ENCODE results near the gene FRRS1L.

FRRS1L gene

DNA sequence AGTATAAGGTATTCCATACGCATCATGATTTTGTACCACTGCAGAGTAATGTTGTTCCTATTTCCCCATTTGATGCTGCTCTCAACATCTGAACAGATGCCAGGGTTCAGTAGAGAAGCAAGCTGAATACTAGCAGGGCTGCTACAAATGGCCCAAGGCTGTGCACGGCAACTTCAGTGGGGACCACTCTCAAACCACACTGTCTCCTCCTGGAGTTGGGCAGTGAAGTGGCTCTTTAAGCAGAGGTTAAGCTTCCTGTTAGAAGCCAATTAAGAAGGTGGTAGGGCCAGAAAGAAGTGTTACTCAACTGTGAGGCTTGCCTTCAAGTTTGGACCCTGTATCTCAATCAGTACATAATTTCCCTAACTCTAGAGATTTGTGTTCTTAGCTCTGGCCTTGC, 79.3 kb downstream of the FRRS1L start:
- DNase-seq (ENCODE audit: low read depth in 1 of 2, low spot score in 1 of 2), result no peak
- in situ Hi-C loops (cut with HindIII; ENCODE audit: low pct_unique_long_range_greater_than_20kb, low sequenced_read_pairs), result no loop called here
- no peak for TF ChIP-seq JUND (IDR thresholded peaks at IDR 0.05; ENCODE audit: low read depth)

DNA sequence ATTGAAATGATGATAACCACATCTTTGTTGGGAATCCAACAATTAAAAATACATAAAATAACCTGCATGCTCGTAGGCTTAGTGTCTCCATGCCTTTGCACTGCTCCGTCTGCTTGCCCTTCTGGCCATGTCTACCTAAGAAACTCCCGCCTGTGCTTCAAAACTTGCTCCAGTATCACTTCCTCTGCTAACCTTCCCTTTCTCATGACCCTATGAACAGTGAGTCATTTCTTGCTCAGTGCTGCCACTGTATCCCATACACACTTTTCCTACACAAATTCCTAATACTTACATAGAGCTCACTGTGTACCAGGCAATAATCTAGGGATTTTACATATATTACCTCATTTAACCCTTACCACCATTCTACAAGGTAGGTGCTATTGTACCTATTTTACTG, 80.8 kb downstream of the FRRS1L start:
- in situ Hi-C loops (cut with HindIII; ENCODE audit: low pct_unique_long_range_greater_than_20kb, low sequenced_read_pairs), result no loop called here
- TF ChIP-seq JUND (IDR thresholded peaks at IDR 0.05; ENCODE audit: low read depth), result no peak
- DNase-seq (ENCODE audit: low read depth in 1 of 2, low spot score in 1 of 2), result no peak

DNA sequence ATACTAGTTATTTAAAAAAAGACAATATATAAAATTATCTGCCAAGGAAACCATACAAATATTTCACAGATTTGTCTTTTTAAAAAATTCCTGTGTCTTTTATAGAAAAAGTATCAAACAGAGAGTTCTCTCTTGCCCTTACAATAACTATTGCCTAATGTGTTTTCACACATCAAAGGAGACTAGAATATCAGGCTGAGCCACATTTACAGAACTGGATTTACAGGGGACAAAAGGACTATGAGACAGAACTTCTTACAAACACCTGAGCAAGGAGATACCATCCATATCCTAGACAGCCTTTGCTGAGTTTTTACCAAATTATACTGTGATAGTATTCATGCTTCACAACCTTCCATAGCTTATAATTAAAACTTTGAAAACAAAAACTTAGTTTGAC, 81.5 kb downstream of the FRRS1L start:
- peak in 1 of 2 experiments; percentile 69 for DNase-seq (ENCODE audit: low read depth in 1 of 2, low spot score in 1 of 2)
- in situ Hi-C loops (cut with HindIII; ENCODE audit: low pct_unique_long_range_greater_than_20kb, low sequenced_read_pairs), result no loop called here
- TF ChIP-seq JUND (IDR thresholded peaks at IDR 0.05; ENCODE audit: low read depth), result no peak

DNA sequence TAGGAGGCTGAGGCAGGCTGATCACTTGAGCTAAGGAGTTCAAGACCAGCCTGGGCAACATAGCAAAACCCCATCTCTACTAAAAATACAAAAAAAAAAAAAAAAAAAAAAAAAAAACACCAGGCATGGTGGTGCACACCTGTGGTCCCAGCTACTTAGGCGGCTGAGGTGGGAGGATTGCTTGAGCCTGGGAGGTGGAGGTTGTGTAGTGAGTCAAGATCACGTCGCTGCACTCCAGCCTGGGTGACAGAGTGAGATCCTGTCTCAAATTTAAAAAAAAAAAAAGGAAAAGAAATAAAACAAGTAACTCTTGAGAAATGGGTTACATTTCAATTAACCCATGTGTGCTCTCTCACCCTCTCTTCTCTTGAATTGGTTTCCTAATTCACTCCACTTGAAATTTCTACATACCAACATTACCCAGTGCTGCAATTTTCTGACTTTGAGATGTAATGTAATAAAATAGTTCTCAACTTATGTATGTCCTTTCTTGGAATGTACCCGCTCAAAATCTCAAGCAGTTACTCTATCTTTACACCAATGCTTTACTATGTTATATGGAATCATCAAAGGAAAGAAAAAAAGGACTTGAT, 83.1 kb downstream of the FRRS1L start:
- in situ Hi-C loops (cut with HindIII; ENCODE audit: low pct_unique_long_range_greater_than_20kb, low sequenced_read_pairs), result no loop called here
- TF ChIP-seq JUND (IDR thresholded peaks at IDR 0.05; ENCODE audit: low read depth), result no peak
- DNase-seq (ENCODE audit: low read depth in 1 of 2, low spot score in 1 of 2), result no peak

DNA sequence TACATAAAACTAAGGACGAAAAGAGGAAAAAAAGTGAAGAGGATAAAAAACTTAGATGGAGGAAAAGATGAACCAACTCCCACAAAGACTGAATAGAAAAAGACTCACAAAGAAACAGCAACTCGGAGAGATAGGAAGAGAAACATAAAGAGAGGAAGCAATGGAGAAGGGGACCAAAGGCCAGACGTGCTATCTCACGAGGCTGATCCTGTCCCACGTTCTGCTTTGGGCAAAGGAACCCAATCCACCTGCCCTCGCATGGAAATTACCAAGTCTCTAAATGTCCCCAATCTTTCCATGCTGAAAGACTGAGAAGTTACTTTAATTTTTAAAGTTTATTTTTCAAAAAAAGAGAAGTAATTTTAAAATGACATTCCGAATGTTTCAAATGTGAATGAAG, 83.9 kb downstream of the FRRS1L start:
- TF ChIP-seq JUND (IDR thresholded peaks at IDR 0.05; ENCODE audit: low read depth), result no peak
- in situ Hi-C loops (cut with HindIII; ENCODE audit: low pct_unique_long_range_greater_than_20kb, low sequenced_read_pairs), result no loop called here
- no peak for DNase-seq (ENCODE audit: low read depth in 1 of 2, low spot score in 1 of 2)

DNA sequence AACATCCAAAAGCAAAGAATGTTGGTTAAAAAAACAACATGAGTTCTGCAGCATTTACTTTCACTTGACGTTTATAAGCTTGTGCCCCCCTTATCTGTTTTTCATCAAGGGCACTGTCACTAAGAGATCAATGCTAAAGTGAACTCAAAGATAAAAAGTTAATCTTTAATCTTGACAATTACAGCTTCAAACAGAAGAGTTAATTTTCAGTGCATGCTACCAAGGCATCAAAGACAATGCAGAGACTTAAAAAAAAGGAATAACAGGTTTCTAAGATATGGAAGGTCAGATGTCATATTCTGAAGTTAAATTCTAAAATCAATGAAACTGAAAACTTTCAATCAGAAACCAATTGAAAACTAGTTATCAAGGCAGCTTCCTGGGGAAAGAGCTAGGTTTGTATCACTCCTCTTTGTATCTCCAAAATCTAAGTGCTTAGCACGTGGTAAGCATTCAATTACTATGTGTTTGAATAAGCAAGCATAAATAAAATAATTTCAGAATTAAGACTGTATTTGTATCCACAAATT, 84.9 kb downstream of the FRRS1L start:
- DNase-seq (ENCODE audit: low read depth in 1 of 2, low spot score in 1 of 2), result no peak
- TF ChIP-seq JUND (IDR thresholded peaks at IDR 0.05; ENCODE audit: low read depth), result no peak
- in situ Hi-C loops (cut with HindIII; ENCODE audit: low pct_unique_long_range_greater_than_20kb, low sequenced_read_pairs), result no loop called here
